Activated B cell treated with CpG ODN at 0.5 μM for 24 hours (primary cell): ENCODE measurements around the gene MAPK12. TPM values are rescaled to one million over a fixed set of nuclear protein-coding genes. Genes with fewer than 3 reads are reported as not detected.

Source experiments
- ATAC-seq: fragments of 200-7000 bp; cut with Tn5 transposase; one replicate; pipeline ENCODE4 v1.10.0; 2021; ENCODE audit warnings: low read depth, mild to moderate bottlenecking, moderate library complexity
- CTCF ChIA-PET: fragments of 350-600 bp; sonication (Branson Sonifier 250); formaldehyde crosslinking; loops from one replicate; lab custom pipeline; 2021; ENCODE audit warnings: antibody characterized with exemption; lab: Charles Lee
- POLR2A ChIA-PET: fragments of 350-600 bp; sonication (Branson Sonifier 250); formaldehyde crosslinking; loops from one replicate; lab custom pipeline; 2021; ENCODE audit warnings: antibody characterized with exemption; lab: Charles Lee
- DNase-seq: peaks from one replicate; pipeline ENCODE4 v3.0.0; 2022
- H3K27ac Mint-ChIP-seq: one replicate; pipeline ENCODE4 v1.8.0; 2020; ENCODE audit warnings: mixed read lengths
- H3K27me3 Mint-ChIP-seq: one replicate; pipeline ENCODE4 v1.8.0; 2021; ENCODE audit warnings: mixed read lengths
- H3K36me3 Mint-ChIP-seq: one replicate; pipeline ENCODE4 v1.8.0; 2021; ENCODE audit warnings: low read depth, mixed read lengths
- H3K4me1 Mint-ChIP-seq: one replicate; pipeline ENCODE4 v1.8.0; 2021; ENCODE audit warnings: mixed read lengths
- H3K4me3 Mint-ChIP-seq: one replicate; pipeline ENCODE4 v1.8.0; 2020; ENCODE audit warnings: mild to moderate bottlenecking, mixed read lengths
- H3K9me3 Mint-ChIP-seq: one replicate; pipeline ENCODE4 v1.8.0; 2020; ENCODE audit warnings: mixed read lengths
- CTCF ChIP-seq: fragments of 200-600 bp; IDR thresholded peaks from one replicate; pipeline ENCODE4 v1.8.0; 2022; ENCODE audit warnings: antibody characterized with exemption, mild to moderate bottlenecking
- intact Hi-C: fragments of 100-400 bp; cut with micrococcal nuclease; formaldehyde crosslinking; loops from one replicate; pipeline ENCODE4 v1.15.1; 2024
- total RNA-seq: library from RNA; stranded (reverse); gene quantifications from 2 replicates; pipeline ENCODE4 v1.2.3, GENCODE V29; 2022

Gene MAPK12
- total RNA-seq, 1 donor from 2014 or later: 4.4 TPM

GRCh38 chr22:50269573-50269969, 8.1 kb upstream of the MAPK12 start:
- CTCF ChIA-PET: no interaction called here
- DNase-seq (no peak), ATAC-seq (no peak)
- intact Hi-C loops: no loop called here
- peak overlapping the region; percentile 66 for H3K4me3 Mint-ChIP-seq
- no peak for TF ChIP-seq CTCF
- H3K4me1 Mint-ChIP-seq: peaks cover 20% of the 10 kb centered on the region
- H3K36me3 Mint-ChIP-seq: no peaks in the 10 kb centered on the region
- H3K27ac Mint-ChIP-seq: no peak overlapping the region
- POLR2A ChIA-PET: interaction anchor here (1.0 kb wide), 1 partner anchor 24 kb away, joined by 4 read pairs; the partner anchor contains the start of gene TUBGCP6
- no peaks in the 10 kb centered on the region for H3K9me3 Mint-ChIP-seq
- H3K27me3 Mint-ChIP-seq: no peaks in the 10 kb centered on the region

- no peak for TF ChIP-seq CTCF
- H3K4me3 Mint-ChIP-seq: no peak overlapping the region
- no peak overlapping the region for H3K27ac Mint-ChIP-seq
- intact Hi-C loops: no loop called here
- ATAC-seq (no peak), DNase-seq (no peak)
- H3K9me3 Mint-ChIP-seq: no peaks in the 10 kb centered on the region
- no peaks in the 10 kb centered on the region for H3K27me3 Mint-ChIP-seq
- peaks cover 17% of the 10 kb centered on the region for H3K4me1 Mint-ChIP-seq
- ChIA-PET CTCF (no interaction called here), POLR2A (interaction anchor here (0.6 to 0.9 kb wide), 2 partner anchors 17 to 90 kb away, joined by 3 read pairs; no protein-coding TSS in a partner anchor)
- H3K36me3 Mint-ChIP-seq: no peaks in the 10 kb centered on the region
Measured at GRCh38 chr22:50268655-50269113, 7.2 kb upstream of the MAPK12 start.

GRCh38 chr22:50267591-50268390, 6.3 kb upstream of the MAPK12 start:
- peaks cover 17% of the 10 kb centered on the region for H3K4me1 Mint-ChIP-seq
- no peak overlapping the region for H3K27ac Mint-ChIP-seq
- no peaks in the 10 kb centered on the region for H3K9me3 Mint-ChIP-seq
- POLR2A ChIA-PET: interaction anchor here (0.7 to 1.7 kb wide), 2 partner anchors 17 to 74 kb away, joined by 3 to 6 read pairs; partner anchors contain the start of gene HDAC10
- ATAC-seq (peak; percentile 19), DNase-seq (no peak)
- peaks cover 1% of the 10 kb centered on the region for H3K27me3 Mint-ChIP-seq
- H3K4me3 Mint-ChIP-seq: no peak overlapping the region
- CTCF ChIA-PET: interaction anchor here (1.4 kb wide), 1 partner anchor 25 kb away, joined by 4 read pairs; no protein-coding TSS in a partner anchor
- H3K36me3 Mint-ChIP-seq: no peaks in the 10 kb centered on the region
- intact Hi-C loops: no loop called here
- no peak for TF ChIP-seq CTCF

- no peak for ATAC-seq
- DNase-seq: no peak
- Mint-ChIP-seq H3K27me3 (peaks cover 7% of the 10 kb centered on the region), H3K27ac (no peak overlapping the region), H3K36me3 (no peaks in the 10 kb centered on the region), H3K4me3 (no peak overlapping the region), H3K9me3 (no peaks in the 10 kb centered on the region), H3K4me1 (peaks cover 25% of the 10 kb centered on the region)
- TF ChIP-seq CTCF: no peak
- intact Hi-C loops: no loop called here
- CTCF ChIA-PET: interaction anchor here (1.4 kb wide), 1 partner anchor 25 kb away, joined by 4 read pairs; no protein-coding TSS in a partner anchor
- POLR2A ChIA-PET: interaction anchor here (1.7 kb wide), 1 partner anchor 16 kb away, joined by 6 read pairs; the partner anchor contains the start of gene HDAC10
Measured at GRCh38 chr22:50266994-50267393, 5.5 kb upstream of the MAPK12 start.
